Sciatic nerve (tissue), 2 donors: ENCODE measurements around the gene ALPI. TPM values are rescaled to one million over a fixed set of nuclear protein-coding genes. Genes with fewer than 3 reads are reported as not detected.
"Not testable (repeated sequence)": the region's sequence is repeated elsewhere in the genome, so short reads cannot be mapped to it uniquely, and the experiment has no call there.

ENCODE experiments used
- ATAC-seq: fragments of 200-7000 bp; cut with Tn5 transposase; one replicate; pipeline ENCODE4 v1.9.1; 2020; ENCODE audit warnings: mild to moderate bottlenecking, moderate library complexity
- DNase-seq: peaks from one replicate; pipeline ENCODE4 v3.0.0-alpha.2; 2020; ENCODE audit warnings: low spot score
- intact Hi-C: fragments of 100-400 bp; cut with DNase I; formaldehyde crosslinking; loops from one replicate; pipeline ENCODE4 v1.14.2; 2022
- total RNA-seq: library from RNA; stranded (reverse); fragmentation: NEBNext Ultra II Directional; extraction: Animal tissue kit (Norgen Biotek cat#: 25700); gene quantifications from one replicate; pipeline ENCODE4 v1.2.1, GENCODE V29; 2021
- donor health status: DM: no; HTN: no; CAD: no.
- donor health status: DM: no; HTN: no; CAD: no.

ALPI gene
- not detected for total RNA-seq

DNA sequence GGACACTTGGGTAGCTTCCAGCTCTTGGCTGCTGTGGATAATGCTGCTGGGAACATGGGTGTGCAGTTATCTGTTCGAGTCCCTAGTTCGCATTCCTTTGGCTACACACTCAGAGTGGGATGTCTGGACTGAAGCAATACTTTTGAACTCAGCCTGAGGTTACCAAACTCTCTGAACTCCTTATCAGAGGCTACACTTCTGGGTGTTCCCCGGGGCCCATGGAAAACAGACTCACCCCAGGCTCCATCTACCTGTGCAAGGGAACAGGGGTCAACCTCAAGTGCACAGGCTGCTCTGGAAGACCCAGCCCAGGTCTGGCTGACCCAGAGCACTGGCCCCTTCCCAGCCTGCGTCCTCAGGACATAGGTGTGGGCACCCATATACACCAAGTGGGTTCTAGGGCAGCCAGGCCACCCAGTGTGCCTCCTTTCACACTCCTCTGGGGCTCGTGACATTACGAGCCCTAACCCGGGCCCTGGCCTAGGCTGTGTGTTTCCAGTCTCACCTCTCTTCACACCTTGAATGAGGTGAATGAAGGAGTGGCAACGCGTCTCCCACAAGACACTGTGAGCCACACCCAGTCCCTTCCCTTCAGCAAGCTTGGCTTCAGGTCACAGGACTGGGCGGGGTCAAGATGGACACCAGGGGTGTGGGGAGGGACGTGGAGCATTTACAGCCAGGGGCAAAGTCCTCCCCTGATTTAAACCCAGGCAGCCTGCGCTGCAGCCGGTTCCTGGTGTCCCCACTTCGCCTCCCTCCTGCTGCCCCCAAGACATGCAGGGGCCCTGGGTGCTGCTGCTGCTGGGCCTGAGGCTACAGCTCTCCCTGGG, at the start of gene ALPI:
ALPI (plus strand) TSS at position 728 of the 830 bp plus-strand sequence; CDS start at position 775, 47 bp downstream.
- ATAC-seq (no peak), DNase-seq (no peak)
- intact Hi-C loops: no loop called here

GRCh38 chr2:232406556-232407310, 49.2 kb upstream of the ALPI start, which contains the start of gene ALPG:
Gene ALPG, plus strand, starts transcription at chr2:232406844. Its CDS starts 51 bp downstream, at chr2:232406895.
- DNase-seq (no peak), ATAC-seq (no peak)
- intact Hi-C loops: no loop called here

DNA sequence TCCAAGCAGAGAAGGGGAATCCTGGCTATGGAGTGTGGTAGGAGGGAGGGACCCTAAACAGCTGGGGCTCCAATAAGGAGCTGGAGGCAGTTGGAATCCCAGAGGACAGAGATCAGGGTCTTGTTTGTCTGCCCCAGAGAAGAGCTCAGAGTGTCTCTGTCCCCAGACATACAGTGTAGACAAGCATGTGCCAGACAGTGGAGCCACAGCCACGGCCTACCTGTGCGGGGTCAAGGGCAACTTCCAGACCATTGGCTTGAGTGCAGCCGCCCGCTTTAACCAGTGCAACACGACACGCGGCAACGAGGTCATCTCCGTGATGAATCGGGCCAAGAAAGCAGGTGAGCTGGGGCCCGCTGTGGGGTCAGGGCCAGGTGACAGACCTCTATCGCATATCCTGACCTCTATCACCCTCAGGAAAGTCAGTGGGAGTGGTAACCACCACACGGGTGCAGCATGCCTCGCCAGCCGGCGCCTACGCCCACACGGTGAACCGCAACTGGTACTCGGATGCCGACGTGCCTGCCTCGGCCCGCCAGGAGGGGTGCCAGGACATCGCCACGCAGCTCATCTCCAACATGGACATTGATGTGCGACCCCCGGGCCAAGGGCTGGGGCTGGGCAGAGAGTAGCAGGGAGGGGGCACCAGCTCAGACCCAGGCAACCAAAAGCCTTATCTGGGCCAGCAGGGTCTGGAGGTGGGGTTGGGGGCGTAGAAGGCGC, 48.4 kb upstream of the ALPI start:
- DNase-seq, intact Hi-C loops: not testable (repeated sequence)

DNA sequence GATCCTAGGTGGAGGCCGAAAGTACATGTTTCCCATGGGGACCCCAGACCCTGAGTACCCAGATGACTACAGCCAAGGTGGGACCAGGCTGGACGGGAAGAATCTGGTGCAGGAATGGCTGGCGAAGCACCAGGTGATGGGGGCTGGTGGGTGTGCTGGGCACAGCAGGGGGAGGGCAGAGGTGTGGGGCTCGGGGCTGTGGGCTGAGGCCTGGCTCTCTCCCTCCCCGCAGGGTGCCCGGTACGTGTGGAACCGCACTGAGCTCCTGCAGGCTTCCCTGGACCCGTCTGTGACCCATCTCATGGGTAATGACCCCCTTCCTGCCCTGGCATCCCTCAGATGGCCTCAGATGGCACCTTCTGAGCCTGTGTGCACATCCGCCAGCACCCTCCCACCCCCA, 47.7 kb upstream of the ALPI start:
- intact Hi-C loops: not testable (repeated sequence)

More for the DNA sequence above, 48.4 kb upstream of the ALPI start:
- ATAC-seq: not testable (repeated sequence)

GRCh38 chr2:232409617-232410016, 46.3 kb upstream of the ALPI start:
- ATAC-seq, DNase-seq: not testable (repeated sequence)
- intact Hi-C loops: loop anchor here (5.0 kb wide), 1 partner anchor 728 kb away; no protein-coding TSS in a partner anchor

More for the DNA sequence above, 47.7 kb upstream of the ALPI start:
- not testable (repeated sequence) for DNase-seq, ATAC-seq

DNA sequence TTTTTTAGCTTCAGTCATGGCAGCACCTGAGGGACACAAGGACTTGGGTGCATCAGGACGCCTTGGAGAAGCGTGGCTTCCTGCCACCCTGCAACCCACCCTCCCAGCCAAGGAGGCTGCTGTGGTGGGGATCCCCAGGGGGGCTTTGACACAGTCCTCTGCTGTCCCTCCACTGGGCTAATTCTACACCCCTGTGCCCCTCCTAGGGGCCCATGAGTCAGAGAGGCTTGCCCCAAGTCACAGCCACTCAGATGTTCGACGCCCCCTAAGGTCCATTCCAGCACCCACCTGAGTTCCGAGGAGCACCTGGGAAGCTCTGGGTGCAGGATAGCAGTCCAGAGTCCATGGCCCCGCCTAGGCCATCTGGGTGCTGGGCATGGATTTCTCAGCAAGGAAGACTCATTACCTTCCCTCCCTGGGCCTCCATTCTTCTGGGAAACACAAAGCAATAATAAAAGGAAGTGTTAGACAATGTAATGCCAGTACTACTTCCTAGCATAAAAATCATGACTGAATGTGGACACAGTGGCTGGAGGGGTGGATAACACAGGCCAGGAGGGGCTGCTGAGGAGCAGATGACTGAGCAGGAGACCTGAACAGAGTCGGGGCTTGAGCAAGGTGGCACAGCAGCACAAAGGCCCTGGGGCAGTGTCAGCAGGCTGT, 45.6 kb upstream of the ALPI start:
- DNase-seq (no peak), ATAC-seq (no peak)
- intact Hi-C loops: loop anchor here (5.0 kb wide), 1 partner anchor 727 kb away; no protein-coding TSS in a partner anchor

GRCh38 chr2:232411901-232412629, 43.9 kb upstream of the ALPI start:
- intact Hi-C loops: loop anchor here (5.0 kb wide), 1 partner anchor 725 kb away; no protein-coding TSS in a partner anchor

DNA sequence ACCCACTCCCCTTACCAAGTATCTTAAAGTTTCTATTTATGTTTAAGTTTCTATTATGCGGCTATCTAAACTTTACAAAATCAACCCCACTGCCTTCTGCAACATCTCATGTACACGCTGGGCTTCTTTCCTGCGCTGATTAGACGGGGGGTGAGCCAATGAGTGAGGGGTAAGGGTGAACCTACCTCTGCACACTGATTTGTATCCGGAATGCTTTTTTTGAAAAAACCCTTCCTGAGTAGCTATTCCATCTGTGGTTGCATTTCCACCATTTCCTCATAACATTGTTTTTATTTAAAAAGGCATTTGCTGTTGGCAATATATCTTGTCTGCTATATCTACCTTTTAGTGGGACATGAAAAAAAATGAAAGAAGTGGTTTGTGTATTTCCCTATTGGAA, 43.0 kb upstream of the ALPI start:
- ATAC-seq (no peak), DNase-seq (no peak)
- intact Hi-C loops: loop anchor here (5.0 kb wide), 1 partner anchor 724 kb away; no protein-coding TSS in a partner anchor

More at GRCh38 chr2:232411901-232412629, 43.9 kb upstream of the ALPI start:
- ATAC-seq: no peak
- DNase-seq: no peak

DNA sequence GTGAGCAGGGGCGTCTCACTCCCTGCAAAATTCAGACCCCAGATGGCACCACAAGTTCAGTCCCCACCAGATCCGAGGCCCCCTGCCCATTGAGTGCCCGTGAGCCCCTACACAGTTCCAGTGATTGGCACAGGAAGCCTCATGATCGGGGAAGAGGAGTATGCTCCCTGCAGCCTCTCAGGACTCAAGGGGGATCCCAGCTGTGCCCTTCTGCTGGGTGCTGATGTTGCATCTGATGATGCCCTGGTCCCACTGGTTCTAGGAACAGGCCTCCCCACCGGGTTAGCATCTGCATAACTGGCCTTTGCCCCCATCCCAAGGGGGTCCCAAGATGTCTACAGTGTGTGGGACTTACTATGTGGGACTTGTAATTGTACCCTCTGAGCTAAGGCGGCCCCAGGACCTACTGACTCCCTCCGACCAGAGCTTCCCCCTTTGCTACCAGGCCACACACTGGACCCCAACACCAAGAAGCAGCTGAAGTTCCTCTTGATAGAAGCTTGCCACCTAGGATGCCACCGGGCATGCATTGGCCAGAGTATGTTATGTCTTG, 40.7 kb upstream of the ALPI start:
- DNase-seq (peak; percentile 46), ATAC-seq (no peak)
- intact Hi-C loops: no loop called here

- DNase-seq: peak; percentile 31
- no peak for ATAC-seq
- intact Hi-C loops: no loop called here
Observed at GRCh38 chr2:232415736-232416520, 40.0 kb upstream of the ALPI start.

DNA sequence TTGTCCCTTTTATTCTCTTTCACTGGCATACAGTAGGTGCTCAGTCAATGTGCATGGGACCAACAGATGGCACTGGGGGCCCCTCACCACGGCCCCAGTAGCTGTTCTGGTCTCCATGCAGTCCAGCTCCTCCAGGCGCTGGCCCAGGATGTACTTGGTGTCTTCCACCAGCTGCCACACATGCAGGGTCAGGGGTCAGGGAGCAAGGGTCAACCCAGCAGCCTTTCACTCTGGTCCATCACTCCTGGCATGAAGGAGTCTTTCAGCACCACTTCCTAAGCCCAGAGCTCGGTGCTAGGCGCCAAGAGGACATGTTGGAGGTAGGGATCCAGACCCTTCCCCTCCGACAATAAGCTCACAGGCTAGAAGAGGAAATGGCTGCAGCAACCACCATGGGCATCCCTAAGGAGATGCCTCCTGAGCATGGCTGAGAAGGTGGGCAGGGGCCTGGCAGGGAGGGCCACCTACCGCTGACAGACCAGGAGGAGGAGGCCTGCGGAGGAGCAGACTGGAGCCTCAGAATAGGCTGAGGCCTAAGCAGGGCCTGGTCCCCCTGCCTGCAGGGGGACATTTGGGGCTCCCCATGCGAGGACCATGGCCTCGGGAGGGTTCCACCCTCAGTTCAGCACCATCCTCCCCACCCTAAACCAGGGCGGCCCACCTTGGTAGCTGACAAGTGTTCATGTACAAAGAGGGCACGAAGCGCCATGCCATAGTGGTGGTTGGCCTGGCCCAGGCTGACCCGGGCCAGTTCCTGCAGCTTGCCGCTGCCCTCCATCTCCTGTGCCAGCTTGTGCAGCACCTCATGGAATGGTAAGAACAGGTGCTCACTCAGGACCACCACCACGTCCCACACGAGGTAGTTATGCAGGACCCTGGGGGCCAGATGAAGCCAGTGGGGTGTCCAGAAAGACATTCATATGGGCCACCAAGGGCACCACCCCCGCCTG, 39.2 kb upstream of the ALPI start:
- intact Hi-C loops: no loop called here
- no peak for ATAC-seq
- peak; percentile 42 for DNase-seq

GRCh38 chr2:232417489-232417888, 38.5 kb upstream of the ALPI start:
- ATAC-seq: no peak
- intact Hi-C loops: no loop called here
- peak; percentile 22 for DNase-seq

DNA sequence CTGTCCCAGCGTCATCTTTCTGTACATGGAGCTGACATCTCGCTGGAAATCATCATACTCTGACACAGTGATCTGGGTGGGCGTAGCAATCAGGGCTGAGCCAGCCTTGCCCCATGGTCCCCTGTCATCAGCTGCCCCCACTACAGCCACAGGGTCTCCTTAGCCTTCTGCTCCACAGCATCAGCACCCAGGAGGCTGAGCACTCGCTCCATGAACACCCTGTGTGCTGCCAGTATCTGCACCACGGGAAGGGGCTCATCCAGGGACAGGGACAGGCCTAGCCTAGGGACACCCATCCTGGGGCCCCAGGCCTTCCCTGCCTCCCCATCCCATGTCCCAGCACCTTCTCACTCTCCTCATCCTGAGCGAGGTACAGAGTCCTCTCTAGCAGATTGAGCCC, 37.9 kb upstream of the ALPI start:
- intact Hi-C loops: no loop called here

GRCh38 chr2:232418466-232419244, 37.3 kb upstream of the ALPI start:
- intact Hi-C loops: no loop called here
- ATAC-seq: no peak
- peak; percentile 47 for DNase-seq

More for the DNA sequence above, 37.9 kb upstream of the ALPI start:
- ATAC-seq (peak; percentile 21), DNase-seq (peak; percentile 15)
